Peyer's patch (tissue), 4 donors: ENCODE measurements around the gene CAMKV. TPM values are rescaled to one million over a fixed set of nuclear protein-coding genes. Genes with fewer than 3 reads are reported as not detected.

Experiments
- DNase-seq, 3 donors: peaks; one replicate each; pipeline ENCODE4 v3.0.0-alpha.2; 2017 to 2019
- H3K27ac ChIP-seq, 4 donors: fragments of 200-600 bp; sonication (generic); one replicate each; pipeline ENCODE4 v1.5.1; 2016 to 2019
- H3K27me3 ChIP-seq, 2 donors: fragments of 200-600 bp; sonication (generic); one replicate each; pipeline ENCODE4 v1.5.1; 2019
- H3K36me3 ChIP-seq, 3 donors: fragments of 200-600 bp; sonication (generic); one replicate each; pipeline ENCODE4 v1.5.1; 2016 to 2019
- H3K4me1 ChIP-seq, 4 donors: fragments of 200-600 bp; sonication (generic); one replicate each; pipeline ENCODE4 v1.5.1; 2016 to 2019
- H3K4me3 ChIP-seq, 4 donors: fragments of 200-600 bp; sonication (generic); 1 replicate in 3 of 4; 2 replicates in 1 of 4; pipeline ENCODE4 v1.5.1; 2016 to 2019; ENCODE audit warnings: mild to moderate bottlenecking in 1 of 4
- H3K9me3 ChIP-seq, 4 donors: fragments of 200-600 bp; sonication (generic); one replicate each; pipeline ENCODE4 v1.5.1; 2016 to 2019; ENCODE audit warnings: mild to moderate bottlenecking in 1 of 4
- POLR2A ChIP-seq, 2 donors: fragments of 450-650 bp; IDR thresholded peaks; one replicate each; pipeline ENCODE4 v1.5.1; 2017; ENCODE audit warnings: antibody characterized with exemption in 2 of 2, mild to moderate bottlenecking in 2 of 2, moderate library complexity in 2 of 2
- total RNA-seq, 4 donors: library from RNA; depleted of rRNA; stranded (reverse); fragments of >200 nt; gene quantifications; one replicate each; pipeline ENCODE4 v1.1.0, GENCODE V29; 2016
- TF ChIP-seq, protein P1 (sequence below), 6 experiments: fragments of 450-650 bp in 4 of 6; fragments of 200-600 bp in 2 of 6; sonication (generic) in 1 of 6; IDR thresholded peaks; one replicate each; pipeline ENCODE4 v1.5.1; 2017 to 2019; ENCODE audit warnings: antibody characterized with exemption in 6 of 6, mild to moderate bottlenecking in 3 of 6, moderate library complexity in 1 of 6

The CAMKV gene
- total RNA-seq, 4 donors from 2014 or later, result 1.2 to 2.1 TPM; not detected in 2

GRCh38 chr3:49883998-49884397, 14.3 kb upstream of the CAMKV start:
- no peak overlapping the region for H3K27ac ChIP-seq
- no peaks in the 10 kb centered on the region for H3K27me3 ChIP-seq
- peaks cover 0 to 4% (median 0%) of the 10 kb centered on the region in 3 donors for H3K36me3 ChIP-seq
- TF ChIP-seq POLR2A (IDR thresholded peaks at IDR 0.05), result no peak
- TF ChIP-seq, protein P1, sequence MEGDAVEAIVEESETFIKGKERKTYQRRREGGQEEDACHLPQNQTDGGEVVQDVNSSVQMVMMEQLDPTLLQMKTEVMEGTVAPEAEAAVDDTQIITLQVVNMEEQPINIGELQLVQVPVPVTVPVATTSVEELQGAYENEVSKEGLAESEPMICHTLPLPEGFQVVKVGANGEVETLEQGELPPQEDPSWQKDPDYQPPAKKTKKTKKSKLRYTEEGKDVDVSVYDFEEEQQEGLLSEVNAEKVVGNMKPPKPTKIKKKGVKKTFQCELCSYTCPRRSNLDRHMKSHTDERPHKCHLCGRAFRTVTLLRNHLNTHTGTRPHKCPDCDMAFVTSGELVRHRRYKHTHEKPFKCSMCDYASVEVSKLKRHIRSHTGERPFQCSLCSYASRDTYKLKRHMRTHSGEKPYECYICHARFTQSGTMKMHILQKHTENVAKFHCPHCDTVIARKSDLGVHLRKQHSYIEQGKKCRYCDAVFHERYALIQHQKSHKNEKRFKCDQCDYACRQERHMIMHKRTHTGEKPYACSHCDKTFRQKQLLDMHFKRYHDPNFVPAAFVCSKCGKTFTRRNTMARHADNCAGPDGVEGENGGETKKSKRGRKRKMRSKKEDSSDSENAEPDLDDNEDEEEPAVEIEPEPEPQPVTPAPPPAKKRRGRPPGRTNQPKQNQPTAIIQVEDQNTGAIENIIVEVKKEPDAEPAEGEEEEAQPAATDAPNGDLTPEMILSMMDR (IDR thresholded peaks at IDR 0.05), result no peak
- H3K9me3 ChIP-seq, result no peaks in the 10 kb centered on the region
- peaks cover 0 to 17% (median 0%) of the 10 kb centered on the region in 4 donors for H3K4me1 ChIP-seq
- no peak for DNase-seq
- no peak overlapping the region for H3K4me3 ChIP-seq

DNA sequence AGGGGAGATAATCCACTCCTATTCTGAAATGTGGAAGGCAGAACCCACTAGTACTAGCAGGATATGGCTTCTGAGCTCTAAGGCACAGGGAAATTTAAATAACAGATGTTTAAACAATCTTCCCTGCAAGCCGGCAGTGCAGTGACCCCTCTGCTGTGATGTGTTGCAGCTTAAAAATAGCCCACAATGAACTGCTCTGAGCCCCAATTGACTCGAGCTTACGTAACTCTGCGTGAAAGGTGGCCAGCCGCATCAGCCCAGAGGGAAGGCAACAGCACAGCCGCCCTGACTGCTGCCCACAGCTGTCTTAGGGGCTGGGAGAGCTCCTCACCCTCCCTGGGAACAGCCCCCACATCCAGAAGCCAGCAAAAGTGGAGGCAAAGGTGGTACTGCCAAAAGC, 12.5 kb upstream of the CAMKV start:
- H3K27ac ChIP-seq, result no peak overlapping the region

DNA sequence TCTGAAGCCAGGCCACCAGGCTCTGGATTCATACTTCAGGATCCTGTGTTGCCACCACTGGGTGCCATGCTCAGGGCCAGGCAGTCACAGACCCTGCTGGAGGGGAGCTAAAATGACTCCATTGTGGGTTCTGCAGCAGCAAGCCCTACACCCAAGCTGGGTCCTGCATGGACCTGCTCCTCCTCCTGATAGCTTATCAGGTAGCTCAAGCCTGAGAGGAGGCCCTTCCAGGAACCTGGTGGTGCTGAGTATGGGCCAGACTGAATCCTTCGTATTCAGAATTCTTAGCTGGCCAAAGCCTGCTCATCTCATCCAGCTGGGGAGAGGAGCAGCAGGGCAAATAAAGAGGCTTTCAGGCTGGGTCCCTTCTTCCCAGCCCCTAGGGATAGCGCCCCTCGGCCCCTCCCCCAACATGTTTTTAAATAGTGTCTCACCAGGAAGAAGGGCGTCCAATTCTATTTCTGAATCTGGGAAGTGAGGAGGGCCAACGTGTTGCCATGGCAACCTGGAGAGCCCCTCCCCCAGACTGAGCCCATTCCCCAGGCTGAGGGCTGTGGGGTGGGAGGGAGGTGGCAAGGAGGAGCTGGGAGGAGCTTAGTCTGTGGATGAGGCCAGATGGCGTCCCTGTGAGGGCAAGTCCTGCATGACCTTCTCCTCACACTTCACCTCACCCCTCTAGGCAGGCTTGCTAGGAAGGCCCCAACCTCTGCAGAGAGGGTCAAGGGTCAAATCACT, 11.0 kb upstream of the CAMKV start:
- H3K4me3 ChIP-seq, result no peak overlapping the region
- no peak for DNase-seq
- H3K4me1 ChIP-seq, result peaks cover 0 to 17% (median 0%) of the 10 kb centered on the region in 4 donors
- no peaks in the 10 kb centered on the region for H3K36me3 ChIP-seq
- H3K9me3 ChIP-seq, result no peaks in the 10 kb centered on the region
- no peak for TF ChIP-seq POLR2A (IDR thresholded peaks at IDR 0.05)
- TF ChIP-seq, protein P1 (IDR thresholded peaks at IDR 0.05), result no peak
- H3K27ac ChIP-seq, result no peak overlapping the region
- H3K27me3 ChIP-seq, result no peaks in the 10 kb centered on the region

More for the DNA sequence above, 12.5 kb upstream of the CAMKV start:
- Histone ChIP-seq H3K9me3 (no peaks in the 10 kb centered on the region), H3K4me3 (no peak overlapping the region), H3K36me3 (no peaks in the 10 kb centered on the region), H3K27me3 (no peaks in the 10 kb centered on the region), H3K4me1 (peaks cover 0 to 17% (median 0%) of the 10 kb centered on the region in 4 donors)
- TF ChIP-seq, protein P1 (IDR thresholded peaks at IDR 0.05), result no peak
- TF ChIP-seq POLR2A (IDR thresholded peaks at IDR 0.05), result no peak
- DNase-seq, result no peak

DNA sequence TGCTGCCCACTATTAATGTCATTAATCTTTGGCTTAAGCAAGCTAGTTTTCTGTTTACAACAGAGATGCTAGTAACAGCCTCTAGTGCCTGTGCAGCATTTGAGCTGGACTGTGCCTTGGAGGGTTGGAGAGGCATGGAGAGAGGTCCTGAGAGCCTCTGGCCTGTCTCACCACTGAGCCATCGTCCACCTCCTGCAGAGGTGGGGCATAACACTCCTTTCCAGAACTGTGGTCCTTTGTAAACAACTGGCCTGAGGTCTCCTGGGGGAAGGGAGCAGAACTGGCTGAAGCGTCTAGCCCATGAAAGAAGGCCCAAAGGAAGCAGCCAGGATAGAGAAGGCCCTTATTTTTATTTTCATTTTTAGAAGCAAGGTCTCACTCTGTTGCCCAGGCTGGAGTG, 10.0 kb upstream of the CAMKV start:
- H3K4me3 ChIP-seq, result no peak overlapping the region

GRCh38 chr3:49878686-49879085, 9.0 kb upstream of the CAMKV start:
- no peak for TF ChIP-seq POLR2A (IDR thresholded peaks at IDR 0.05)
- TF ChIP-seq, protein P1 (IDR thresholded peaks at IDR 0.05), result no peak

More for the DNA sequence above, 10.0 kb upstream of the CAMKV start:
- Histone ChIP-seq H3K27ac (no peak overlapping the region), H3K27me3 (no peaks in the 10 kb centered on the region), H3K4me1 (peaks cover 0 to 17% (median 0%) of the 10 kb centered on the region in 4 donors), H3K36me3 (no peaks in the 10 kb centered on the region), H3K9me3 (no peaks in the 10 kb centered on the region)
- DNase-seq, result no peak
- no peak for TF ChIP-seq POLR2A (IDR thresholded peaks at IDR 0.05)
- TF ChIP-seq, protein P1 (IDR thresholded peaks at IDR 0.05), result no peak

More at GRCh38 chr3:49878686-49879085, 9.0 kb upstream of the CAMKV start:
- Histone ChIP-seq H3K27ac (no peak overlapping the region), H3K36me3 (no peaks in the 10 kb centered on the region), H3K27me3 (no peaks in the 10 kb centered on the region), H3K4me1 (peaks cover 0 to 23% (median 2%) of the 10 kb centered on the region in 4 donors), H3K9me3 (no peaks in the 10 kb centered on the region), H3K4me3 (no peak overlapping the region)
- no peak for DNase-seq
